HEK293T (cell line): ENCODE results near the gene CDYL.
A peak's percentile ranks its signal among the peaks of the same experiment; 100 is the strongest.

Experiments
- CTCF ChIA-PET: fragments of 350-600 bp; formaldehyde crosslinking; extraction: SDS; loops from one replicate; lab custom pipeline; 2021; ENCODE audit warnings: antibody characterized with exemption, inconsistent platforms; lab: Yijun Ruan, JAX
- POLR2A ChIA-PET: fragments of 350-600 bp; formaldehyde crosslinking; extraction: SDS; loops from one replicate; lab custom pipeline; 2020; ENCODE audit warnings: antibody characterized with exemption, inconsistent platforms; lab: Yijun Ruan, JAX
- DNase-seq: peaks from one replicate; pipeline ENCODE4 v3.0.0; 2012; ENCODE audit warnings: mixed read lengths; ENCODE audit errors: extremely low spot score
- ARNT ChIP-seq: fragments of 450-650 bp; IDR thresholded peaks from 2 replicates; pipeline ENCODE4 v1.6.1; 2017; ENCODE audit warnings: mild to moderate bottlenecking
- BHLHE40 ChIP-seq: fragments of 450-650 bp; IDR thresholded peaks from 2 replicates; pipeline ENCODE4 v1.6.1; 2016; ENCODE audit warnings: mild to moderate bottlenecking, moderate library complexity, borderline replicate concordance
- CTBP1 ChIP-seq: fragments of 450-650 bp; IDR thresholded peaks from 2 replicates; pipeline ENCODE4 v1.6.1; 2016; ENCODE audit warnings: borderline replicate concordance
- ELF4 ChIP-seq: fragments of 450-650 bp; IDR thresholded peaks from 2 replicates; pipeline ENCODE4 v1.6.1; 2017; ENCODE audit warnings: antibody characterized with exemption
- FOXA1 ChIP-seq: fragments of 450-650 bp; IDR thresholded peaks from 2 replicates; pipeline ENCODE4 v1.6.1; 2016; ENCODE audit warnings: mild to moderate bottlenecking
- FOXK2 ChIP-seq: fragments of 450-650 bp; IDR thresholded peaks from 2 replicates; pipeline ENCODE4 v1.6.1; 2016; ENCODE audit warnings: mild to moderate bottlenecking
- FOXM1 ChIP-seq: fragments of 450-650 bp; IDR thresholded peaks from 2 replicates; pipeline ENCODE4 v1.6.1; 2017; ENCODE audit warnings: mild to moderate bottlenecking, borderline replicate concordance
- HDGF ChIP-seq: fragments of 450-650 bp; IDR thresholded peaks from 2 replicates; pipeline ENCODE4 v1.6.1; 2017; ENCODE audit warnings: antibody characterized with exemption, borderline replicate concordance
- L3MBTL2 ChIP-seq: fragments of 450-650 bp; conservative IDR thresholded peaks from 2 replicates; pipeline ENCODE4 v1.6.1; 2016; ENCODE audit warnings: mild to moderate bottlenecking
- LEF1 ChIP-seq: fragments of 450-650 bp; IDR thresholded peaks from 2 replicates; pipeline ENCODE4 v1.6.1; 2017; ENCODE audit warnings: mild to moderate bottlenecking, borderline replicate concordance
- NFRKB ChIP-seq: fragments of 450-650 bp; IDR thresholded peaks from 2 replicates; pipeline ENCODE4 v1.6.1; 2016; ENCODE audit warnings: mild to moderate bottlenecking, moderate library complexity
- PKNOX1 ChIP-seq: fragments of 450-650 bp; IDR thresholded peaks from 2 replicates; pipeline ENCODE4 v1.6.1; 2016
- SP1 ChIP-seq: fragments of 450-650 bp; IDR thresholded peaks from 2 replicates; pipeline ENCODE4 v1.6.1; 2017
- SUZ12 ChIP-seq: fragments of 450-650 bp; IDR thresholded peaks from 2 replicates; pipeline ENCODE4 v1.6.1; 2016; ENCODE audit warnings: mild to moderate bottlenecking
- TARDBP ChIP-seq: fragments of 450-650 bp; IDR thresholded peaks from 2 replicates; pipeline ENCODE4 v1.6.1; 2016
- ZNF384 ChIP-seq: fragments of 450-650 bp; IDR thresholded peaks from 2 replicates; pipeline ENCODE4 v1.6.1; 2016

The CDYL gene

DNA sequence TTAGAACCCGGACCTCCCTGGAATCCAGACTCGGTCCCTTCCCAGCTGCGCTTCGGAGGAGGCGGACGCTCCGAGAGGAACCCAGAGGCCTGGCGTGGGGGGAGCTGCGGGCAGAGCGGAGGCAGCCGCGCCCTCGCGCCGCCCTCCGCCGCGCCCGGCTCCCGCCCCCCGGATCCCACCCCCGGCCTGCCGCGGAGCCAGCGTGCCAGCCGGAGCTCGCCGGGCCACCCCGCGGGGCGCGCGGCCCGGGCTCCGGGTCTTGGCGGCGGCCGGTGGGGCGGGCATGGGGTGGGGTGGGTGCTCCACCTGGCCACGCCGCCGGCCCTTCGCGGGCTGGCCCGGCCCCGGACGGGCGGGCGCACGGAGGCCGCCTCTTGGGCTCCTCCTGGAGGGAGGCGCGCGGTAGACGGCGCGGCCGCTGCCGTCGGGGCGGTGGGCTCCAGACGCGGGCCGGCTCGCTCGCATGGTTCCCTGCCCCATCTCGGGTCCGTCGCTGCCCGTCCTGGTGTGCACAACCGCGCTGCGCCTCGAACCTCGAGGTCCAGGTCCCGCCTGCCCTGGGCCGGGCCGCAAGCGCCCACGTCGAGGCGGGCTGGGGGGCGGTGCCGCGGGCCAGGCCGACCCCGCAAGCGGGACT is 592 bp upstream of the CDYL start:
- ChIA-PET CTCF (no interaction called here), POLR2A (interaction anchor here (1.2 to 2.3 kb wide), 3 partner anchors 11 to 128 kb away, joined by 3 to 15 read pairs (median 7); no protein-coding TSS in a partner anchor)
- no peak for TF ChIP-seq FOXM1
- no peak for TF ChIP-seq LEF1
- no peak for TF ChIP-seq L3MBTL2
- TF ChIP-seq BHLHE40, result no peak
- TF ChIP-seq HDGF, result no peak
- peak; percentile 49 for DNase-seq

DNA sequence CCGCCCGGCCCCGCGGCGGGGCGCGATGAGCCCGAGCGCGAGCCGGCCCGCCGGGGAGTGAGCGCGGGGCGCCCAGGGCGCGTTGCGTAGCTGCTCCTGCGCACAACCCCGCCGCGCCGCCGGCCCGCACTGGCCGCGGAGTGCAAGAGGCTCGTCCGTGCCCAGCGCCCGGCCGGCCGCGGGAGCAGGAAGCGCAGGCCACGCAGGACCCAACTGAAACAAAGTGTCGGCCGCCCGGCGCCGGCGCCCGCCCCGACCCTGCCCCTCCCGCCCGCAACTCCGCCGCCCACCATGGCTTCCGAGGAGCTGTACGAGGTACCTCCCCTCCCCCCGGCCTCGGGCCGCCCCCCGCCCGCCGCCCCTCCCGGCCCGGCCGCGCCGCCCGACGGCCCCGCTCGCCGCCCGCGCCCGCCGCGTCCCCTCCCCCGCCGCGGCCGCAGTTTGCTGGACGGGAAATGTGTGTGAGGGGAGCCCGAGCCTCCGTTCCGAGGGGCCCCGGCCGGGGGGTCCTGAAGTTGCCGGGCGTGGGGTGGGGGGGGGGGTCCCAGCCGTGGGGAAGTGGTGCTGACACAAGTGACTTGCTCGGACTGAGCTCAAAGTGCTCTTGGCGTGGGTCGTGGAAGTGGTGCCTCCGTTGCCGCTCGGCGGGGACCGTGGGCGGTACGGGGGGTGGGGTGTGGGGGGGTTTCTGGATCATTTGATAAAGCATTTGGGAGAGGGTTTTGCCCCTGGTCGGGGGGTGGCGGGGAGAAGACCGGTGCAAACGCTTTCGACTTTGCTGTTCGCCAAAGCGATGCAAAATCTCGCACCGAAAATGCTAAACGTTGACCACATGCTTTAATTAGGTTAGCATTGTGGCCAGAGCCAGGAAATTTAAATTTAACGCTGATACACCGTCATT is 539 bp downstream of the CDYL start:
- TF ChIP-seq FOXK2 (no peak), ELF4 (no peak), TARDBP (no peak), FOXA1 (no peak)
- peak; percentile 69 for DNase-seq
- ChIA-PET CTCF (no interaction called here), POLR2A (interaction anchor here (1.0 to 2.3 kb wide), 4 partner anchors 10 to 129 kb away, joined by 3 to 15 read pairs (median 5); no protein-coding TSS in a partner anchor)

GRCh38 chr6:4777394-4777935 is 1.3 kb downstream of the CDYL start:
- no peak for DNase-seq
- TF ChIP-seq PKNOX1, result no peak
- no peak for TF ChIP-seq FOXA1
- TF ChIP-seq ELF4, result no peak
- TF ChIP-seq FOXM1, result no peak
- no peak for TF ChIP-seq SUZ12
- TF ChIP-seq L3MBTL2, result no peak
- no peak for TF ChIP-seq ZNF384
- CTCF ChIA-PET, result no interaction called here
- POLR2A ChIA-PET, result interaction anchor here (1.6 to 2.3 kb wide), 2 partner anchors 9 to 130 kb away, joined by 7 to 15 read pairs; no protein-coding TSS in a partner anchor

DNA sequence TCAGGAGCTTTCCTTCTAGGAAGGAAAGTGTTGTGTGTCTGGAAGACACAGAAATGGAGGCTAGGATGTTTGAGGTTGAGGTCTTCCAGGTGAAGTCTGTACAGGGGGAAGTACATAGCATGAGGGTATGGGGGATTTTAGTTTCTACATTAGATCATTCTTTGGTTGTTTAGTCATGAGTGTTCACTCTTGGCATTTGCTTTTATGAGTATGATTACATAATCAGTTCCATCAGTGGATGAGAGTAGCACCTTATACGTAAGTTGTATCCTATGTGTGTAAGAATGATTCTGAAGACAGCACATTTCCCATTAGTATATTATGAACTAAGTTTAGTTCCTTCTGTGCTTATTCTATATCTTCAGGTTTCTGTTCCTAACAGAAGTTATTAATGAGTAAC is 1.9 kb downstream of the CDYL start:
- DNase-seq, result no peak

DNA sequence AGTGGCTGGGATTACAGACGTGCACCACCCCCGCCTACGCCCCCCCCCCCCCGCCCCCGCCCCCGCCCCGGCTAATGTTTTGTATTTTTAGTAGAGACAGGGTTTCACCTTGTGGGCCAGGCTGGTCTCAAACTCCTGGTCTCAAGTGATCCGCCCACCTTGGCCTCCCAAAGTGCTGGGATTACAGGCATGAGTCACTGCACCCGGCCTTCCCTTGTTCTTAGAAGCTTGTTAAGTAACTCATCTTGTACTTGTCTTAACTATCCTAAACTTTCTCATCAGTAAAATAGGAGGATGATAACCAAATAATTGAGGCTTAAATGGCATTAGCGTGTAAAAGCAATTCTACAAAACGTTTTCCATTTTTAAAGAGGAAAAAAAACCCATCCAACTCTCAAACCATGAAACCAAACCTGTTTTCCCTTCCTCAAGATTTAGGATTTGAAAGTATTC is 4.2 kb downstream of the CDYL start:
- POLR2A ChIA-PET, result interaction anchor here (0.9 kb wide), 1 partner anchor 133 kb away, joined by 3 read pairs; no protein-coding TSS in a partner anchor
- TF ChIP-seq ZNF384 (no peak), ARNT (no peak)
- DNase-seq, result no peak
- CTCF ChIA-PET, result interaction anchor here (1.0 to 2.0 kb wide), 2 partner anchors 10 to 23 kb away, joined by 6 read pairs; no protein-coding TSS in a partner anchor

More for the DNA sequence above, 1.9 kb downstream of the CDYL start:
- ChIA-PET POLR2A (interaction anchor here (2.3 kb wide), 1 partner anchor 131 kb away, joined by 15 read pairs; no protein-coding TSS in a partner anchor), CTCF (no interaction called here)
- TF ChIP-seq L3MBTL2 (no peak), BHLHE40 (no peak), ELF4 (no peak), SUZ12 (no peak), FOXK2 (no peak), NFRKB (no peak), ARNT (no peak), LEF1 (no peak)

DNA sequence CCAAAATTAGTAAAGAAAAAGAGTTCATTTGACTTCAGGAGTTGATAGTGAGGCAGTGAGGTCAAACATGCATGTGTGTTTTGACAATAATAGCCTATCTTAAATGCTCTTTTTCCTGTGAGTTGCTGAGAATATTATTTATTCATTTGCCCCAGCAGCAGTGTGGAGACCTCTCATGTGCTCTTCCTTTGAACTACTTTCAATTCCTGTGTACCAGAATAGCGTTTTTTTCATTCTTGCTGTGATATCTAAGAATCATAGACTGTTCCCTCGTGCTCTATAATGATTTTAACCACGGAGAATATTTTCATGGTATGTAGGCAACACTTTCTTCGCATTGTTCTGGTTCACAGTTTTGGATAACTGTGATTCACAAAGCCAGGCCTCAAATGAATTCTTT is 5.2 kb downstream of the CDYL start:
- POLR2A ChIA-PET, result no interaction called here
- no peak for DNase-seq
- TF ChIP-seq CTBP1, result no peak
- TF ChIP-seq SP1, result no peak
- no peak for TF ChIP-seq SUZ12
- TF ChIP-seq TARDBP, result no peak
- no peak for TF ChIP-seq FOXK2
- no peak for TF ChIP-seq ELF4
- no peak for TF ChIP-seq FOXA1
- no peak for TF ChIP-seq PKNOX1
- TF ChIP-seq BHLHE40, result no peak
- TF ChIP-seq HDGF, result no peak
- TF ChIP-seq ARNT, result no peak
- CTCF ChIA-PET, result interaction anchor here (1.0 to 2.0 kb wide), 2 partner anchors 9 to 22 kb away, joined by 6 read pairs; no protein-coding TSS in a partner anchor

DNA sequence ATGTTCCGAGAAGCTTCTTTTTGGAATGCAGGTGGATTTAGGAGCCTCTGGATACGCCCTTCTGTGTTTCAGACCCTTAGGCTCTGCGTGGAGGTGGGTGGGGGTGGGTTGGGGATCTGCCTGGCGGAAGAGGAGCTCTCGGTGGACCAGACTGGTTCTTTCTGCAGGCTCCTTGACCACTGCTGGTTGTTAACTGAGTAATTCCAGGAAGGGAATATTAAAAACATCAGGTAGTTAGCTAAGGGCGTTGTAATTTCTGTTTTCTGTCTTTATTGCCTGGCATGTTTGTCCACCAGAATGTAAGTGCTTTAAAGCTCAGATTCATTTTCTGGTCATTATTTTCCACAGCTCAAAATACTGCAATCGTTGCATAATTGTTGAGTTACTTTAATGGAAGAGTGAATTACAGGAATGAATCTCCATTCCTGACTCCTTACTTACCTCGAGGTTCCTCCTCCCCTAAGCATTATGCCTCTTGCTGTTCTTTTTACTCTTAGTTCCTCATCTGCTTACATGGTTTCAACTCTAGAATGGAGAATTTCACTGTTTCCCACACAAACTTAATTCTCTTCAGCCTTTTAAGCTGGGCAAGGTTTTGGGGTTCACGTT is 5.9 kb downstream of the CDYL start:
- POLR2A ChIA-PET, result no interaction called here
- no peak for DNase-seq
- TF ChIP-seq ARNT (no peak), LEF1 (no peak), TARDBP (no peak), CTBP1 (no peak), HDGF (no peak), L3MBTL2 (no peak), FOXA1 (no peak), SUZ12 (no peak), ZNF384 (no peak), BHLHE40 (no peak), FOXM1 (no peak), SP1 (no peak), FOXK2 (no peak), ELF4 (no peak), PKNOX1 (no peak), NFRKB (no peak)
- CTCF ChIA-PET, result interaction anchor here (2.0 kb wide), 1 partner anchor 8 kb away, joined by 6 read pairs; no protein-coding TSS in a partner anchor
